ENCODE measurements around the gene EFCAB8.
"Not testable (repeated sequence)": the region's sequence is repeated elsewhere in the genome, so short reads cannot be mapped to it uniquely, and the experiment has no call there.

Gene EFCAB8

GRCh38 chr20:32975121-32975520 lies 116.4 kb downstream of the EFCAB8 start:
- not testable (repeated sequence) for DNase-seq

- DNase-seq, result no peak
Observed at GRCh38 chr20:32975698-32976674, 117.3 kb downstream of the EFCAB8 start.

GRCh38 chr20:32976746-32977145 lies 118.0 kb downstream of the EFCAB8 start:
- no peak for DNase-seq

GRCh38 chr20:32977281-32978008 lies 118.7 kb downstream of the EFCAB8 start:
- DNase-seq, result no peak

GRCh38 chr20:32978009-32978335 lies 119.2 kb downstream of the EFCAB8 start:
- no peak for DNase-seq

GRCh38 chr20:32979201-32979998 lies 120.7 kb downstream of the EFCAB8 start:
- no peak for DNase-seq

GRCh38 chr20:32980131-32980941 lies 121.6 kb downstream of the EFCAB8 start:
- no peak for DNase-seq

GRCh38 chr20:32980990-32981389 lies 122.3 kb downstream of the EFCAB8 start:
- DNase-seq, result no peak

GRCh38 chr20:32982617-32983458 lies 124.1 kb downstream of the EFCAB8 start:
- DNase-seq, result no peak

GRCh38 chr20:32983459-32984112 lies 124.9 kb downstream of the EFCAB8 start:
- no peak for DNase-seq

- no peak for DNase-seq
Observed at GRCh38 chr20:32984196-32984595, 125.5 kb downstream of the EFCAB8 start.

GRCh38 chr20:32984631-32985354 lies 126.1 kb downstream of the EFCAB8 start:
- no peak for DNase-seq

GRCh38 chr20:32985596-32985995 lies 126.9 kb downstream of the EFCAB8 start:
- no peak for DNase-seq

- DNase-seq, result no peak
Observed at GRCh38 chr20:32986331-32986966, 127.7 kb downstream of the EFCAB8 start.

- DNase-seq, result no peak
Observed at GRCh38 chr20:32987044-32987825, 128.5 kb downstream of the EFCAB8 start.

GRCh38 chr20:32988008-32988407 lies 129.3 kb downstream of the EFCAB8 start:
- no peak for DNase-seq

GRCh38 chr20:32989507-32990283 lies 131.0 kb downstream of the EFCAB8 start:
- no peak for DNase-seq

- no peak for DNase-seq
Observed at GRCh38 chr20:32990426-32990825, 131.7 kb downstream of the EFCAB8 start.

Measured in NK-92 treated with Interleukin-12 subunit alpha and Interleukin-12 subunit beta, amount 100 ng/mL, for 24 hours (cell line).